Ovary (tissue), 3 donors: ENCODE data around the gene TTC22.
"Not testable (repeated sequence)": the region's sequence is repeated elsewhere in the genome, so short reads cannot be mapped to it uniquely, and the experiment has no call there.

Experiments
- CTCF ChIP-seq, 3 donors: fragments of 450-650 bp in 2 of 3; fragments of 200-600 bp in 1 of 3; IDR thresholded peaks; one replicate each; pipeline versions ENCODE4 v1.5.1 to v1.8.0; 2016 to 2022; ENCODE audit warnings: antibody characterized with exemption in 3 of 3, mild to moderate bottlenecking in 1 of 3
- POLR2A ChIP-seq: fragments of 450-650 bp; IDR thresholded peaks from one replicate; pipeline ENCODE4 v1.6.1; 2017; ENCODE audit warnings: antibody characterized with exemption, mild to moderate bottlenecking, moderate library complexity
- donor health status: DM: no; HTN: no; CAD: no.

GRCh38 chr1:54775828-54776721 is 25.0 kb downstream of the TTC22 start:
- TF ChIP-seq POLR2A; CTCF (IDR thresholded peaks at IDR 0.05): not testable (repeated sequence)
